ENCODE measurements around the gene HERC4.

- TF ChIP-seq ETV6 (IDR thresholded peaks at IDR 0.05; ENCODE audit: borderline replicate concordance in 1 of 2, low read depth in 2 of 2, low read length in 1 of 2) (no peak), ETV6 (CRISPR knock-in tag; IDR thresholded peaks at IDR 0.05; ENCODE audit: borderline replicate concordance) (no peak), EZH2 (IDR thresholded peaks at IDR 0.05; ENCODE audit: borderline replicate concordance, low read depth, low read length) (no peak)
Observed at GRCh38 chr10:68092512-68092911, 17.4 kb upstream of the HERC4 start.
